ENCODE results near the gene NTSR1. TPM values are rescaled to one million over a fixed set of nuclear protein-coding genes. Genes with fewer than 3 reads are reported as not detected.
"Not testable (repeated sequence)": the region's sequence is repeated elsewhere in the genome, so short reads cannot be mapped to it uniquely, and the experiment has no call there.

The NTSR1 gene
- total RNA-seq, 1 donor from 2014 or later = 0.08 TPM

GRCh38 chr20:62677678-62678077 lies 31.0 kb upstream of the NTSR1 start:
- Histone ChIP-seq H3K36me3 (ENCODE audit: control insufficient read depth, insufficient read depth, low read length) (no peaks in the 10 kb centered on the region), H3K27me3 (ENCODE audit: control insufficient read depth, insufficient read depth, low read length) (peaks cover 24% of the 10 kb centered on the region), H3K4me3 (ENCODE audit: low read depth, low read length) (no peak overlapping the region)
- DNase-seq (ENCODE audit: low read depth) = no peak
- TF ChIP-seq, protein P1, sequence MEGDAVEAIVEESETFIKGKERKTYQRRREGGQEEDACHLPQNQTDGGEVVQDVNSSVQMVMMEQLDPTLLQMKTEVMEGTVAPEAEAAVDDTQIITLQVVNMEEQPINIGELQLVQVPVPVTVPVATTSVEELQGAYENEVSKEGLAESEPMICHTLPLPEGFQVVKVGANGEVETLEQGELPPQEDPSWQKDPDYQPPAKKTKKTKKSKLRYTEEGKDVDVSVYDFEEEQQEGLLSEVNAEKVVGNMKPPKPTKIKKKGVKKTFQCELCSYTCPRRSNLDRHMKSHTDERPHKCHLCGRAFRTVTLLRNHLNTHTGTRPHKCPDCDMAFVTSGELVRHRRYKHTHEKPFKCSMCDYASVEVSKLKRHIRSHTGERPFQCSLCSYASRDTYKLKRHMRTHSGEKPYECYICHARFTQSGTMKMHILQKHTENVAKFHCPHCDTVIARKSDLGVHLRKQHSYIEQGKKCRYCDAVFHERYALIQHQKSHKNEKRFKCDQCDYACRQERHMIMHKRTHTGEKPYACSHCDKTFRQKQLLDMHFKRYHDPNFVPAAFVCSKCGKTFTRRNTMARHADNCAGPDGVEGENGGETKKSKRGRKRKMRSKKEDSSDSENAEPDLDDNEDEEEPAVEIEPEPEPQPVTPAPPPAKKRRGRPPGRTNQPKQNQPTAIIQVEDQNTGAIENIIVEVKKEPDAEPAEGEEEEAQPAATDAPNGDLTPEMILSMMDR (IDR thresholded peaks at IDR 0.05; ENCODE audit: insufficient read depth, low read length, poor library complexity, severe bottlenecking) = no peak

GRCh38 chr20:62678553-62678952 lies 30.1 kb upstream of the NTSR1 start:
- TF ChIP-seq, protein P1 (IDR thresholded peaks at IDR 0.05; ENCODE audit: insufficient read depth, low read length, poor library complexity, severe bottlenecking) = no peak
- H3K36me3 ChIP-seq (ENCODE audit: control insufficient read depth, insufficient read depth, low read length) = no peaks in the 10 kb centered on the region
- DNase-seq (ENCODE audit: low read depth) = no peak
- peaks cover 24% of the 10 kb centered on the region for H3K27me3 ChIP-seq (ENCODE audit: control insufficient read depth, insufficient read depth, low read length)
- no peak overlapping the region for H3K4me3 ChIP-seq (ENCODE audit: low read depth, low read length)

GRCh38 chr20:62679978-62680589 lies 28.6 kb upstream of the NTSR1 start:
- Histone ChIP-seq H3K27me3 (ENCODE audit: control insufficient read depth, insufficient read depth, low read length) (peaks cover 30% of the 10 kb centered on the region), H3K4me3 (ENCODE audit: low read depth, low read length) (no peak overlapping the region), H3K36me3 (ENCODE audit: control insufficient read depth, insufficient read depth, low read length) (no peaks in the 10 kb centered on the region)
- TF ChIP-seq, protein P1 (IDR thresholded peaks at IDR 0.05; ENCODE audit: insufficient read depth, low read length, poor library complexity, severe bottlenecking) = no peak
- DNase-seq (ENCODE audit: low read depth) = no peak

- peaks cover 43% of the 10 kb centered on the region for H3K27me3 ChIP-seq (ENCODE audit: control insufficient read depth, insufficient read depth, low read length)
Measured at GRCh38 chr20:62682912-62683517, 25.6 kb upstream of the NTSR1 start.

DNA sequence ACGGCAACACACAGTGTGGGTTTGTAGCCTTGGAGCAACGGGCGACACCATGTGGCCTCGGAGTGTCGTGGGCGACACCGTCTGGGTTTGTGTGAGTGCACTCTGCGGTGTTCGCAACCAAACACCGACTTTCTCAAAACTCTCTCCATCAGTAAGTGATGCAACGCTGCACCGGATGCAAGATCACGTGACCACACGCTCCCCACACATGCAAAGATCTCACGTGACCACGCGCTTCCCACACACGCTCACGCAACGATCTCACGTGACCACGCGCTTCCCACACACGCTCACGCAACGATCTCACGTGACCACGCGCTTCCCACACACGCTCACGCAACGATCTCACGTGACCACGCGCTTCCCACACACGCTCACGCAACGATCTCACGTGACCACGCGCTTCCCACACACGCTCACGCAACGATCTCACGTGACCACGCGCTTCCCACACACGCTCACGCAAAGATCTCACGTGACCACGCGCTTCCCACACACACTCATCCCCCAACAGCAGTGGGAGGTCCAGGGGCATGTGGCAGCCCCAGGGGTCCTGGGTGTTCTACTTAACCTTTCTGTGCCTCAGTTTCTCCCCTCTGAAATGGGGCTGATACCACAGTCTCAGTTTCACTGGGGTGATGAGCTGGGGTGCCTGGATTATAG lies 24.8 kb upstream of the NTSR1 start:
- peaks cover 43% of the 10 kb centered on the region for H3K27me3 ChIP-seq (ENCODE audit: control insufficient read depth, insufficient read depth, low read length)
- H3K36me3 ChIP-seq (ENCODE audit: control insufficient read depth, insufficient read depth, low read length); DNase-seq (ENCODE audit: low read depth); H3K4me3 ChIP-seq (ENCODE audit: low read depth, low read length): not testable (repeated sequence)

More at GRCh38 chr20:62682912-62683517, 25.6 kb upstream of the NTSR1 start:
- DNase-seq (ENCODE audit: low read depth) = no peak
- TF ChIP-seq, protein P1 (IDR thresholded peaks at IDR 0.05; ENCODE audit: insufficient read depth, low read length, poor library complexity, severe bottlenecking) = no peak
- Histone ChIP-seq H3K36me3 (ENCODE audit: control insufficient read depth, insufficient read depth, low read length) (no peaks in the 10 kb centered on the region), H3K4me3 (ENCODE audit: low read depth, low read length) (no peak overlapping the region)

DNA sequence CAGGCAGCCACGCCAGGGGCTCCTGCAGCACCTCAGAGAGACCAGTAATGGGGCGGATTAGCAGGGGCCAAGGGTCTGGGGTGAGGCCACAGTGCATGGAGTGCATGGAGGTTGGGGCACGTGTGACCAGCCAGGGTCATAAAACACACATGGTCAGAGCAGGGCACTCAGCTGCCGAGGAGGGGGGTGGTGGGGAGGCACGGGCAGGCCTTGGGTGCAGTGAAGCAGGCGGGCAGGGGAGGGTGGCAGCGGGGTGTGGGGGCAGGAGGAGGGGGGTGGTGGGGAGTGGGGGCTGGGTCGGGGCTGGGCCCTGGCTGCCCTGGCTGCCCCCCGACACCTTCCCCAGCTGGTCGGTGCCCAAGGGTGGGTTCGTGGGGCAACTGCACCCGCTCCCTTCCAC lies 23.7 kb upstream of the NTSR1 start:
- no peak overlapping the region for H3K4me3 ChIP-seq (ENCODE audit: low read depth, low read length)
- TF ChIP-seq, protein P1 (IDR thresholded peaks at IDR 0.05; ENCODE audit: insufficient read depth, low read length, poor library complexity, severe bottlenecking) = no peak
- H3K36me3 ChIP-seq (ENCODE audit: control insufficient read depth, insufficient read depth, low read length) = no peaks in the 10 kb centered on the region
- no peak for DNase-seq (ENCODE audit: low read depth)
- peaks cover 45% of the 10 kb centered on the region for H3K27me3 ChIP-seq (ENCODE audit: control insufficient read depth, insufficient read depth, low read length)

Measured in kidney epithelial cell (primary cell).